ENCODE measurements around the gene FAIM2.
"Not testable (repeated sequence)": the region's sequence is repeated elsewhere in the genome, so short reads cannot be mapped to it uniquely, and the experiment has no call there.

The FAIM2 gene

GRCh38 chr12:49860921-49861320 lies 42.8 kb downstream of the FAIM2 start:
- DNase-seq = not testable (repeated sequence)

- DNase-seq = not testable (repeated sequence)
Measured at GRCh38 chr12:49855890-49856289, 47.8 kb downstream of the FAIM2 start.

- no peak for DNase-seq
Measured at GRCh38 chr12:49854976-49855375, 48.7 kb downstream of the FAIM2 start.

GRCh38 chr12:49853671-49854070 lies 50.0 kb downstream of the FAIM2 start:
- no peak for DNase-seq

GRCh38 chr12:49847161-49847560 lies 56.5 kb downstream of the FAIM2 start:
- no peak for DNase-seq

- DNase-seq = no peak
Measured at GRCh38 chr12:49846032-49846431, 57.7 kb downstream of the FAIM2 start.

- DNase-seq = no peak
Measured at GRCh38 chr12:49843876-49844437, 59.7 kb downstream of the FAIM2 start.

- no peak for DNase-seq
Measured at GRCh38 chr12:49843411-49843810, 60.3 kb downstream of the FAIM2 start.

GRCh38 chr12:49842519-49843352 lies 61.0 kb downstream of the FAIM2 start, which contains the start of gene BCDIN3D:
Gene BCDIN3D, minus strand, starts transcription at chr12:49843106. Its CDS starts 19 bp downstream, at chr12:49843087.
- DNase-seq = peak; percentile 95

- peak; percentile 44 for DNase-seq
Measured at GRCh38 chr12:49838973-49839633, 64.6 kb downstream of the FAIM2 start.

- no peak for DNase-seq
Measured at GRCh38 chr12:49832836-49833421, 70.8 kb downstream of the FAIM2 start.

GRCh38 chr12:49831717-49832116 lies 72.0 kb downstream of the FAIM2 start:
- DNase-seq = no peak

GRCh38 chr12:49828133-49829091 lies 75.3 kb downstream of the FAIM2 start, which contains the start of gene NCKAP5L:
Gene NCKAP5L, minus strand, starts transcription at chr12:49828413. Its CDS starts 24,369 bp downstream, at chr12:49804044.
- DNase-seq = peak; percentile 98

- DNase-seq = peak; percentile 86
Measured at GRCh38 chr12:49827401-49828099, 76.2 kb downstream of the FAIM2 start.

GRCh38 chr12:49827051-49827400 lies 76.7 kb downstream of the FAIM2 start:
- DNase-seq = no peak

GRCh38 chr12:49825971-49826421 lies 77.7 kb downstream of the FAIM2 start:
- peak; percentile 51 for DNase-seq

- DNase-seq = peak; percentile 64
Measured at GRCh38 chr12:49825360-49825970, 78.2 kb downstream of the FAIM2 start.

- DNase-seq = no peak
Measured at GRCh38 chr12:49824895-49825294, 78.8 kb downstream of the FAIM2 start.

GRCh38 chr12:49824416-49824815 lies 79.3 kb downstream of the FAIM2 start:
- no peak for DNase-seq

GRCh38 chr12:49823951-49824350 lies 79.7 kb downstream of the FAIM2 start:
- DNase-seq = no peak

- no peak for DNase-seq
Measured at GRCh38 chr12:49823350-49823749, 80.3 kb downstream of the FAIM2 start.
